Measurements from ENCODE around the gene ADGRG2.

ADGRG2 gene

DNA sequence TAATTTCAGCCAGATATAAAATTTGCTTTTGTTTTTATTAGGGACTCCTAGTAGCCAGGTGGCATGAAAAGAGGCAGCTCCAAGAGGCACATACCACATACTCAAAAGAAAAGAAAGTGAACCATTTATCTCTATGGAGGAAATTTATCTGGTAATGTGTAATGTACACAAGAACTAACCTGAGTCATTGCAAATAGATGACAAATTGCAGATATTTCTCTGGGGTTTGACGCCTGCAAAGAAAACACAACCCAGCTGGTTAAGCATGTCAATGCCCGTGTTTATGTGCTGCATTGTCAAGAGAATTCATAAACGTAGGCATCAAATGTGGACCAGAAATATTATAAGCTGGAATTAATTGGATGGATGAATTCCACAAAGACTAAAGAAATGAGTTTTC is 91.5 kb downstream of the ADGRG2 start:
- DNase-seq (ENCODE audit: low read depth in 1 of 2, low spot score in 1 of 2), result no peak
- no peak for TF ChIP-seq SPI1 (IDR thresholded peaks at IDR 0.05; ENCODE audit: borderline replicate concordance, low read depth)
- TF ChIP-seq, protein P1, sequence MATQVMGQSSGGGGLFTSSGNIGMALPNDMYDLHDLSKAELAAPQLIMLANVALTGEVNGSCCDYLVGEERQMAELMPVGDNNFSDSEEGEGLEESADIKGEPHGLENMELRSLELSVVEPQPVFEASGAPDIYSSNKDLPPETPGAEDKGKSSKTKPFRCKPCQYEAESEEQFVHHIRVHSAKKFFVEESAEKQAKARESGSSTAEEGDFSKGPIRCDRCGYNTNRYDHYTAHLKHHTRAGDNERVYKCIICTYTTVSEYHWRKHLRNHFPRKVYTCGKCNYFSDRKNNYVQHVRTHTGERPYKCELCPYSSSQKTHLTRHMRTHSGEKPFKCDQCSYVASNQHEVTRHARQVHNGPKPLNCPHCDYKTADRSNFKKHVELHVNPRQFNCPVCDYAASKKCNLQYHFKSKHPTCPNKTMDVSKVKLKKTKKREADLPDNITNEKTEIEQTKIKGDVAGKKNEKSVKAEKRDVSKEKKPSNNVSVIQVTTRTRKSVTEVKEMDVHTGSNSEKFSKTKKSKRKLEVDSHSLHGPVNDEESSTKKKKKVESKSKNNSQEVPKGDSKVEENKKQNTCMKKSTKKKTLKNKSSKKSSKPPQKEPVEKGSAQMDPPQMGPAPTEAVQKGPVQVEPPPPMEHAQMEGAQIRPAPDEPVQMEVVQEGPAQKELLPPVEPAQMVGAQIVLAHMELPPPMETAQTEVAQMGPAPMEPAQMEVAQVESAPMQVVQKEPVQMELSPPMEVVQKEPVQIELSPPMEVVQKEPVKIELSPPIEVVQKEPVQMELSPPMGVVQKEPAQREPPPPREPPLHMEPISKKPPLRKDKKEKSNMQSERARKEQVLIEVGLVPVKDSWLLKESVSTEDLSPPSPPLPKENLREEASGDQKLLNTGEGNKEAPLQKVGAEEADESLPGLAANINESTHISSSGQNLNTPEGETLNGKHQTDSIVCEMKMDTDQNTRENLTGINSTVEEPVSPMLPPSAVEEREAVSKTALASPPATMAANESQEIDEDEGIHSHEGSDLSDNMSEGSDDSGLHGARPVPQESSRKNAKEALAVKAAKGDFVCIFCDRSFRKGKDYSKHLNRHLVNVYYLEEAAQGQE (IDR thresholded peaks at IDR 0.05; ENCODE audit: insufficient replicate concordance, low read depth), result no peak
- no peak for TF ChIP-seq POLR2AphosphoS5 (IDR thresholded peaks at IDR 0.05; ENCODE audit: low read depth)
- TF ChIP-seq GABPA (IDR thresholded peaks at IDR 0.05; ENCODE audit: low read depth), result no peak
- TF ChIP-seq, protein P2, sequence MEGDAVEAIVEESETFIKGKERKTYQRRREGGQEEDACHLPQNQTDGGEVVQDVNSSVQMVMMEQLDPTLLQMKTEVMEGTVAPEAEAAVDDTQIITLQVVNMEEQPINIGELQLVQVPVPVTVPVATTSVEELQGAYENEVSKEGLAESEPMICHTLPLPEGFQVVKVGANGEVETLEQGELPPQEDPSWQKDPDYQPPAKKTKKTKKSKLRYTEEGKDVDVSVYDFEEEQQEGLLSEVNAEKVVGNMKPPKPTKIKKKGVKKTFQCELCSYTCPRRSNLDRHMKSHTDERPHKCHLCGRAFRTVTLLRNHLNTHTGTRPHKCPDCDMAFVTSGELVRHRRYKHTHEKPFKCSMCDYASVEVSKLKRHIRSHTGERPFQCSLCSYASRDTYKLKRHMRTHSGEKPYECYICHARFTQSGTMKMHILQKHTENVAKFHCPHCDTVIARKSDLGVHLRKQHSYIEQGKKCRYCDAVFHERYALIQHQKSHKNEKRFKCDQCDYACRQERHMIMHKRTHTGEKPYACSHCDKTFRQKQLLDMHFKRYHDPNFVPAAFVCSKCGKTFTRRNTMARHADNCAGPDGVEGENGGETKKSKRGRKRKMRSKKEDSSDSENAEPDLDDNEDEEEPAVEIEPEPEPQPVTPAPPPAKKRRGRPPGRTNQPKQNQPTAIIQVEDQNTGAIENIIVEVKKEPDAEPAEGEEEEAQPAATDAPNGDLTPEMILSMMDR (IDR thresholded peaks at IDR 0.05; ENCODE audit: insufficient read depth, low read length), result no peak
- Histone ChIP-seq H3K4me3 (replicated peaks; ENCODE audit: insufficient read depth, low read length) (no peak overlapping the region), H3K27ac (replicated peaks) (no peak overlapping the region), H3K27me3 (ENCODE audit: insufficient read depth, poor library complexity, severe bottlenecking) (no peaks in the 10 kb centered on the region)

DNA sequence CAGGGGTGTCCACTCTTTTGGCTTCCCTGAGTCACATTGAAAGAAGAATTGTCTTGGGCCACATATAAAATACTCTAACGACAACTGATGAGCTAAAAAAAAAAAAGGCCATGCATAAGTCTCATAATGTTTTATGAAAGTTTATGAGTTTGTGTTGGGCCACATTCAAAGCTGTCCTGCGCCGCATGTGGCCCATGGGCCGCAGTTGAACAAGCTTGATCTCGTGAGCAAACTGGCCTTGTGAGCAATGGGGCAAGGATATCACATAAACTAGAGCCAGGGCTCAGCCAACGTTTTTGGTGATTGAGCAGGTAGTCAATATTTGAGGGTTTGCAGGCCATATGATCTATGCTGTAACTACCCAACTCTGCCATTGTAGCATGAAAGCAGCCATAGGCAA is 93.7 kb downstream of the ADGRG2 start:
- no peak for DNase-seq (ENCODE audit: low read depth in 1 of 2, low spot score in 1 of 2)
- TF ChIP-seq, protein P2 (IDR thresholded peaks at IDR 0.05; ENCODE audit: insufficient read depth, low read length), result no peak
- TF ChIP-seq SPI1 (IDR thresholded peaks at IDR 0.05; ENCODE audit: borderline replicate concordance, low read depth), result no peak
- TF ChIP-seq, protein P1 (IDR thresholded peaks at IDR 0.05; ENCODE audit: insufficient replicate concordance, low read depth), result no peak
- Histone ChIP-seq H3K4me3 (replicated peaks; ENCODE audit: insufficient read depth, low read length) (no peak overlapping the region), H3K27ac (replicated peaks) (no peak overlapping the region), H3K27me3 (ENCODE audit: insufficient read depth, poor library complexity, severe bottlenecking) (no peaks in the 10 kb centered on the region)

DNA sequence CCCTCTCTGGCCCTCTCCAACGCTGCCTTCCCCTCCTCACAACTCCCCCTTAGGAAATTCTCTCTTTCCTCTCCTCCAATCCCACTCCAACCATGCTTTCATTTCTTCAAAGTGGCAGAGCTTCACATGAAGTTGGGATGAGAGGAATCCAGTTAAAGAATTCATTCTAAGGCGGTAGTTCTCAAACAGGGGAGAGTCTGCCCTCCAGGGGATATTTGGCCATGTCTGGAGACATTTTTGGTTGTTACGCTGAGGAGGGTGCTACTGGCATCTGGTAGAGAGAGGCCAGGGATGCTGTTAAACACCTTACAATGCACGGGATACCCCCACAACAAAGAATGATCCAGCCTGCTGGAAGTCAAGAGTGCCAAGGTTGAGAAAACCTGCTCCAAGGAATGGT is 97.9 kb downstream of the ADGRG2 start:
- no peak overlapping the region for H3K4me3 ChIP-seq (replicated peaks; ENCODE audit: insufficient read depth, low read length)
- H3K27me3 ChIP-seq (ENCODE audit: insufficient read depth, poor library complexity, severe bottlenecking), result peaks cover 3% of the 10 kb centered on the region
- no peak for TF ChIP-seq GABPA (IDR thresholded peaks at IDR 0.05; ENCODE audit: low read depth)
- TF ChIP-seq, protein P2 (IDR thresholded peaks at IDR 0.05; ENCODE audit: insufficient read depth, low read length), result no peak
- TF ChIP-seq, protein P1 (IDR thresholded peaks at IDR 0.05; ENCODE audit: insufficient replicate concordance, low read depth), result no peak
- TF ChIP-seq SPI1 (IDR thresholded peaks at IDR 0.05; ENCODE audit: borderline replicate concordance, low read depth), result no peak
- no peak for TF ChIP-seq POLR2AphosphoS5 (IDR thresholded peaks at IDR 0.05; ENCODE audit: low read depth)
- no peak overlapping the region for H3K27ac ChIP-seq (replicated peaks)
- DNase-seq (ENCODE audit: low read depth in 1 of 2, low spot score in 1 of 2), result no peak
